ENCODE data around the gene CCDC148.
"Not testable (repeated sequence)": the region's sequence is repeated elsewhere in the genome, so short reads cannot be mapped to it uniquely, and the experiment has no call there.

Gene CCDC148

DNA sequence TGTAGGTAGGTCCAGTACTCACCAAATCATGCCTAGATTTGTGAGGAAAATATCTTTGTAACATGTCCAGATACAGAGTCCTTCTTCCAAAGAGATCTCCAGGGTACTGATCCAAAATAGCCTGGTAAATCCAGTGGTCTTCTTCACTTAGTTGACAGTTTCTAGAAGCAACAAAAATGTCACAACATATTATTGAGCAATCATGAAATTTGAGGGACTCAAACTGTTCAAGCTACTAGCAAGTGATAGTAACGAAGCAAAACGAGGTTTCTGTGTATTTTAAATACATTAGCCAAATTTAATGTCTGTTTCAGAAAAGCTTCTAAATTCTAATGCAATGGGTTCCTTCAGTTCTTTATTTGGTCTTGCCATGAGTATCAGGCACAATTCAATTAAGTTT lies 142.8 kb downstream of the CCDC148 start:
- no peak overlapping the region for H3K27ac Mint-ChIP-seq
- DNase-seq (no peak), ATAC-seq (replicated peaks) (no peak)
- no peaks in the 10 kb centered on the region for H3K9me3 Mint-ChIP-seq
- no peak overlapping the region for H3K4me3 Mint-ChIP-seq
- H3K4me1 Mint-ChIP-seq (ENCODE audit: low read depth in 2 of 2), result no peaks in the 10 kb centered on the region
- H3K36me3 Mint-ChIP-seq (ENCODE audit: insufficient read depth), result no peaks in the 10 kb centered on the region
- peaks cover 7 to 11% of the 10 kb centered on the region in 2 donors for H3K27me3 Mint-ChIP-seq

DNA sequence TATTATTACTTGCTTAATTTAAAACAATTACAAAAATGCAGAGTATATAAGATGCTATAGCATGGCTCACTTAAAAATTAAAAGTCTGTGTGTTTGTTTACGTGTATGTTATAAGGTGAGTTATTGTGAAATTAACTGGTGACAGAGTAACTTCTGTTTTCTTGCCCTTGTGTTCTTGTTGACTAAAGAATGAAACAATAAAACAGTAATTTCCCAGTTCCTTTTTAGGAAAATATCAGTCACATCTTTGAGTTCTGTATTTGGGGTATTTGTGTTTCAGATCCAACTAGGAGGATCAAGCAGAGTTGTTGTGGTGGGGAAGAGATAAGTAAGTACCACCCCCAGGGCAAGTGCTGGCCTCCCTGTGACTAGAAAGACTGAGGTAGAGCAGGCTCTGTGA lies 143.6 kb downstream of the CCDC148 start:
- DNase-seq (no peak), ATAC-seq (replicated peaks) (no peak)
- Mint-ChIP-seq H3K4me3 (no peak overlapping the region), H3K36me3 (ENCODE audit: insufficient read depth) (no peaks in the 10 kb centered on the region), H3K27me3 (peaks cover 7 to 11% of the 10 kb centered on the region in 2 donors), H3K27ac (no peak overlapping the region), H3K9me3 (no peaks in the 10 kb centered on the region), H3K4me1 (ENCODE audit: low read depth in 2 of 2) (no peaks in the 10 kb centered on the region)

DNA sequence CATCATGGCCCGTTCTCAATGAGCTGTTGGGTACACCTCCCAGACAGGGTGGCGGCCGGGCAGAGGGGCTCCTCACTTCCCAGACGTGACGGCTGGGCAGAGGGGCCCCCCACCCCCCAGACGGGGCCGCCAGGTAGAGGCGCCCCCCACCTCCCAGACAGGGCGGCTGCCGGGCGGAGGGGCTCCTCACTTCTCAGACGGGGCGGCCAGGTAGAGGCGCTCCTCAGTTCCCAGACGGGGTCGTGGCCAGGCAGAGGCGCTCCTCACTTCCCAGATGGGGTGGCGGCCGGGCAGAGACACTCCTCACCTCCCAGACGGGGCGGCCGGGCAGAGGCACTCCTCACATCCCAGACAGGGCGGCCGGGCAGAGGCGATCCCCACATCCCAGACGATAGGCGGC lies 146.1 kb downstream of the CCDC148 start:
- H3K4me1 Mint-ChIP-seq (ENCODE audit: low read depth in 2 of 2); ATAC-seq (replicated peaks): not testable (repeated sequence)

DNA sequence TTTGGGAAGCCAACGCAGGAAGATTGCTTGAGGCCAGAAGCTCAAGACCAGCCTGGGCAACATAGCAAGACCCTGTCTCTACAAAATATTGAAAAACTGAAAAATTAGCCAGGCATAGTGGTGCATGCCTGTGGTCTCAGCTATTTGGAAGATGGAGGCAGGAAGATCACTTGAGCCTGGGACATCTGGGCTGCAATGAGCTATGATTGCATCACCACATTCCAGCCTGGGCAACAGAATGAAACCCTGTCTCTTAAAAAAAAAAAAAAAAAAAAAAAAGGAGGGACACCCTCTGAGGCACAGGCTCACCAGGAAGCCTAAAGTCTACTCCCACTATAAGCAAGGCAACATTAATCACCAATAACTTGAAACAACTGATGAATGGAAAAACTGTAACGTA lies 151.1 kb downstream of the CCDC148 start:
- no peak overlapping the region for H3K4me3 Mint-ChIP-seq
- ATAC-seq (replicated peaks), result no peak
- DNase-seq, result no peak
- no peak overlapping the region for H3K27ac Mint-ChIP-seq
- no peaks in the 10 kb centered on the region for H3K4me1 Mint-ChIP-seq (ENCODE audit: low read depth in 2 of 2)
- peaks cover 0 to 3% of the 10 kb centered on the region in 2 donors for H3K9me3 Mint-ChIP-seq
- no peaks in the 10 kb centered on the region for H3K27me3 Mint-ChIP-seq
- no peaks in the 10 kb centered on the region for H3K36me3 Mint-ChIP-seq (ENCODE audit: insufficient read depth)

More for the DNA sequence above, 146.1 kb downstream of the CCDC148 start:
- not testable (repeated sequence) for H3K9me3 Mint-ChIP-seq; H3K27ac Mint-ChIP-seq; H3K27me3 Mint-ChIP-seq; H3K36me3 Mint-ChIP-seq (ENCODE audit: insufficient read depth); H3K4me3 Mint-ChIP-seq; DNase-seq

DNA sequence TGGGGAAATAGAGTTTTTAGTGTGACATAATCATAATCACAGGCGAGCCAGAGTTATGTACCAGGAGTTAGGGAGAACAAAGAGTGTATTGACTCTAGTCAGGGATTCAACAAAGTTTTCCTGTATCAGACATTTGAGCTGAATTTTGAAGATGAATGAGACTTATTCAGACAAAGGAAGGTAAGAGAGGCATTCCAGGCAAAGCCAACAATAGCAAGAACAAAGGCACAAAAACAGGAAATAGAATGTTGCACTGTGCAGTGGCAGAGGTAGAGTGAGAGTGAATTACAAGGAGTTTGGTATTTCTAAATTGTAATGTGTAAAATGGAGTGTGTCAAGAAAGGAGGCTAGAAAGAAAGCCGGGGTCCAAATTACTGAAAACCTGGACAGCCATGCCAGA lies 156.2 kb downstream of the CCDC148 start:
- no peak for ATAC-seq (replicated peaks)
- Mint-ChIP-seq H3K9me3 (no peaks in the 10 kb centered on the region), H3K4me3 (no peak overlapping the region), H3K4me1 (ENCODE audit: low read depth in 2 of 2) (no peaks in the 10 kb centered on the region), H3K36me3 (ENCODE audit: insufficient read depth) (no peaks in the 10 kb centered on the region), H3K27ac (no peak overlapping the region), H3K27me3 (no peaks in the 10 kb centered on the region)
- no peak for DNase-seq

DNA sequence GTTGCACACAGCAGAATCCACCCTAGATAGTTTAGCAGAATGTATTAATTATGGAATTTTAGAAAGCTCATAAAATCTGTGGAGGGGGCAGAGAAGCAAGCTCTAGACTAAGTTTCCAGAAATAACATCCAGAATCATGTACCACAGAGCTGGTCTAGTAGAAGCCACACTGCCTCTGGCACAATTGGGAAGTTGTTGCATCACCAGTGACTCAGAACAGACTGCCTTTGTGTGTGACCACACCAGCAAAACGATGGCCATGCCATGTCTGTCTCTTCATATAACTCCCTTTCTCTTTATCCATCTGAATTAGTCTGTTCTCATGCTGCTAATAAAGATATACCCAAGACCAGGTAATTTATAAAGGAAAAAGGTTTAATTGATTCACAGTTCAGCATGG lies 158.9 kb downstream of the CCDC148 start:
- no peaks in the 10 kb centered on the region for H3K27me3 Mint-ChIP-seq
- no peak for ATAC-seq (replicated peaks)
- no peaks in the 10 kb centered on the region for H3K9me3 Mint-ChIP-seq
- H3K4me3 Mint-ChIP-seq, result no peak overlapping the region
- no peaks in the 10 kb centered on the region for H3K4me1 Mint-ChIP-seq (ENCODE audit: low read depth in 2 of 2)
- no peak overlapping the region for H3K27ac Mint-ChIP-seq
- H3K36me3 Mint-ChIP-seq (ENCODE audit: insufficient read depth), result no peaks in the 10 kb centered on the region
- DNase-seq, result no peak

DNA sequence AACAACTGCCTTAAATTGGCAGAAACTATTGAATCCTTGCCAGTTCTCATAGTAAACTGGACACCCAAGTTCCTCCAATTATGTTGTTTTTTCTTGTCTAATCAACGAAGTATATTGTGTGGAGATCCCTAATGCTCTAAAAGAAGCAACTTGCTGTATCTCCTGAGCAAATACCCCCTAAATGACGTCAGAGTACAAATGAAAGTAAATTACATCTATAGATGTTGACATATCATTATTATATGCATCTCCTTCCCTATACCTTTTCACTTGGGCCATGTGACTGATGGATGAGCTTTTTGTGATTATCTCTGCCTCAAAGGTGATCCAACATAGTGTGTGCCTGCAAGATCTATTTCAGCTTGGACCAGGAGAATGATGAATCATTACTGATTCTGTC lies 159.4 kb downstream of the CCDC148 start:
- Mint-ChIP-seq H3K27me3 (no peaks in the 10 kb centered on the region), H3K4me1 (ENCODE audit: low read depth in 2 of 2) (no peaks in the 10 kb centered on the region), H3K36me3 (ENCODE audit: insufficient read depth) (no peaks in the 10 kb centered on the region), H3K9me3 (no peaks in the 10 kb centered on the region), H3K27ac (no peak overlapping the region), H3K4me3 (no peak overlapping the region)
- ATAC-seq (replicated peaks) (no peak), DNase-seq (no peak)

DNA sequence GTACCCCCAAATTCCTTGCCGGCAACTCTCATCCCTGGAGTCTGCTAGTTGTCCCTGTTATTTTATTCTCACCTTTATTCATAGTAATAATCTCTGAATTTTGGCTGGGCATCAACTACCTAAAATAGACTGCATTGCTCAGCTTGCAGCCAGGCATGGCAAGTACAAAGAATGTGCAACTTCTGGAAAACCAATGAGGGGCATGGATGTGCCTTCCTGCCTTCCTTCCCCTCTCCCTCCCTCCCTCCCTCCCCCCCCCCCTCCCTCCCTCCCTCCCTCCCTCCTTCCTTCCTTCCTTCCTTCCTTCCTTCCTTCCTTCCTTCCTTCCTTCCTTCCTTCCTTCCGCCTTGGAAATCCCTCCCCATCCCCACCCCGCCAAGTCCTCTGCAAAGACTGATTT lies 162.8 kb downstream of the CCDC148 start:
- Mint-ChIP-seq H3K27me3 (no peaks in the 10 kb centered on the region), H3K9me3 (no peaks in the 10 kb centered on the region), H3K4me1 (ENCODE audit: low read depth in 2 of 2) (no peaks in the 10 kb centered on the region), H3K27ac (no peak overlapping the region), H3K4me3 (no peak overlapping the region), H3K36me3 (ENCODE audit: insufficient read depth) (no peaks in the 10 kb centered on the region)
- ATAC-seq (replicated peaks) (no peak), DNase-seq (no peak)

DNA sequence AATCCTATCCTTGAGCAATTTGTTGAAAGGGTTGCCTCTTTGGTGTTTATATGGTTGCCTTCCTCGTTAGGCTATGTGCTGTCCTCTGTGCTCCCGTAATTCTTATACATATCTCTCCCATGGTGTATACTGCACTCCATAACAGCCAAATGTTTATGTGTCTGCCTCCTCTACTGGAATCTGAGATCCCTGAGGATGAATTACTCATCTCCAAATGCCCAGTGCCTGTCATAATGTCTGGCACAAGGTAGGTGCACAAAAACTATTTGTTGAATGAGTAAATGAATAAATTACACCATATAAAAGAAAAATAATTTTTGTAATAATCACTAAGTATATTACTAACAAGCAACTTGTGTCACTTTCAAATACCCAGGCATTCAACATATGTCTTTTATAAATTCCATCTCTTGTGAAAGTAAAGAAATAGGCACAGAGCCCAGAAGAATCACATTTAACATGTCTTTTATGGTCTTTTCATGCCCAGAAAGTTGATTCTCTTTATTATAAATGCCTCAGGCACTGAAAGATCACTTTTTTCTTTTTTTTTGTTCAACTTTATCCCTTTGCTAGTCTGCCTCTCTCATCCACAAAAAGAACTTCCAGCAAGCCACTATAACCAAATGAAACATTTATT lies 164.9 kb downstream of the CCDC148 start:
- H3K4me3 Mint-ChIP-seq, result no peak overlapping the region
- ATAC-seq (replicated peaks), result no peak

DNA sequence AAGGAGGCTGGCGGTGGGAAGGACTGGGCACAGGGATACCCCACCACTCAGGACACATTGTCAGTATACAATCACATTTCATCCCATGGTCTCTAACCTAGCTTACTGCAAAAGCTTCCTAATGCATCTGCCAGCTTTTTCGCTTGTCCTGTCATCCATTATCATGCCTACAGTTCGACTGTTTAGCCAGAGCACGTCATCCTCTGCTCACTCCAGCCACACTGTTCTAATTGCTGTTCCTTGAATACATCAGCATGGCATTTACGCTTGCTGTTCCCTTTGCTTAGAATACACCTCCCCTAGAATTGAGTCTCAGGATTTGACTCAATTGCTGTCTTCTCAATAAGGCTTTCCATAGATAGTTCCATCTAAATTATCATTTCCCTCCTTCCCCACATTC lies 166.3 kb downstream of the CCDC148 start:
- no peak overlapping the region for H3K4me3 Mint-ChIP-seq
- no peaks in the 10 kb centered on the region for H3K4me1 Mint-ChIP-seq (ENCODE audit: low read depth in 2 of 2)
- H3K27ac Mint-ChIP-seq, result no peak overlapping the region
- ATAC-seq (replicated peaks) (no peak), DNase-seq (no peak)
- peaks cover 0 to 6% of the 10 kb centered on the region in 2 donors for H3K27me3 Mint-ChIP-seq
- H3K9me3 Mint-ChIP-seq, result no peaks in the 10 kb centered on the region
- no peaks in the 10 kb centered on the region for H3K36me3 Mint-ChIP-seq (ENCODE audit: insufficient read depth)

More for the DNA sequence above, 164.9 kb downstream of the CCDC148 start:
- H3K27me3 Mint-ChIP-seq, result peaks cover 0 to under 1% of the 10 kb centered on the region in 2 donors
- H3K36me3 Mint-ChIP-seq (ENCODE audit: insufficient read depth), result no peaks in the 10 kb centered on the region
- no peaks in the 10 kb centered on the region for H3K9me3 Mint-ChIP-seq
- DNase-seq, result no peak
- no peak overlapping the region for H3K27ac Mint-ChIP-seq
- H3K4me1 Mint-ChIP-seq (ENCODE audit: low read depth in 2 of 2), result no peaks in the 10 kb centered on the region

DNA sequence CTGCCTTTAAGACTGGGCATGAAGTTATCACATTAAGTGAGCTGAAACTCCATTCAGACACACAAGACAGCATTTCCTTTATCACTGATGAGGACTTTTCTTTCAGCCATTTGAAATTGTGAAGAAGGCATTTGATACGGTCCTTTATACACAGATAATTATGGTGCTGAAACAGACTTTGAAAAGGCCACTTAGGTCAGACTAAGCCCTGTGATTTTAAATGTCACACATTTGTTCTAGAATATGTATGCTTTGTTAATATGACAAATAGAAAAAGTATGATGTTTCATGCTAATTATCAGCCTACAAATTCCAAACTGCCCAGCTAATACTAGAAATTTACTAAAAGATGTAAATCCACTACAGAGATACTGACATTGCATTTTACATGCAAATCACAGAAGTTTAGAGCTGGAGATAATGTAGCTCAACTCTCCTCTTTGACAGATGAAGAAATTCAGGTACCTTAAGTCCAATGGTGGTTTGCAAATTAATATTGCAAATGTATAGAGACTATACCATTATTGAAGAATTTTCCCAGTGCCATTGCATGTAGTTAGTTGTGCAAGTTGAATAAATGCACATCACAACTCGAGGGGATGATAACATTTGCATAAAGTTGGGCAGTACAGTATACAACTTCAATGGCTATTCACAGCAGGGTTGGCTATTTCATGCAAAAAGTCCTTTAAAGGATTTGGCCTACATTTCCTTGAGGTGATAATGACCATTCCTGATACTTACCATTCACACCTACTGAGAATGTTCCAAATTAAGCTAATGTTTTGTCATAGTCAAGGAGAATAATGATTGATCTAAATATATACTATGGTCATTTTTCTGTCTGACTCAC lies 179.7 kb downstream of the CCDC148 start:
- Mint-ChIP-seq H3K36me3 (ENCODE audit: insufficient read depth) (no peaks in the 10 kb centered on the region), H3K4me3 (no peak overlapping the region)

DNA sequence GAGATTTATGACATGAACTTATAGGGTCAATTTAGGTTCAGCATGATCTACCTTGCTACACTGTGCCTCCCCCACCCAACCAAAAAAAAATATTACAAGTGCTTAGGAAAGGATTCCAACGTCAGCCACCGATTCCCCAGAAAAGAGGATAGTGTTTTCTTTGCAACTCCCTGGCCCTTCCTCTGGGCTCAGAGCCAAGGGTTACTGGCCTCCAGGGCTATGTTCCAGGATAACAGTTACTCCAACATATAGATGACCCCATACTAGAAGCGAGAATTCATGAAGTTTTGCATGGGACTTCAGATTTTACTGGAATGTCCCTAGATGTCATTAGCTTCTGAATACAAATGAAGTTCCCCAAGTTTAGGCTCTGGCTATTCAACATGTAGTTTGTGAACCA lies 182.8 kb downstream of the CCDC148 start:
- Mint-ChIP-seq H3K9me3 (no peaks in the 10 kb centered on the region), H3K36me3 (ENCODE audit: insufficient read depth) (no peaks in the 10 kb centered on the region), H3K4me1 (ENCODE audit: low read depth in 2 of 2) (no peaks in the 10 kb centered on the region), H3K27ac (no peak overlapping the region), H3K27me3 (peaks cover 6 to 21% of the 10 kb centered on the region in 2 donors), H3K4me3 (no peak overlapping the region)
- no peak for DNase-seq
- ATAC-seq (replicated peaks), result no peak

More for the DNA sequence above, 179.7 kb downstream of the CCDC148 start:
- no peaks in the 10 kb centered on the region for H3K4me1 Mint-ChIP-seq (ENCODE audit: low read depth in 2 of 2)
- no peak overlapping the region for H3K27ac Mint-ChIP-seq
- ATAC-seq (replicated peaks) (no peak), DNase-seq (no peak)
- H3K27me3 Mint-ChIP-seq, result peaks cover 3 to 15% of the 10 kb centered on the region in 2 donors
- H3K9me3 Mint-ChIP-seq, result no peaks in the 10 kb centered on the region

DNA sequence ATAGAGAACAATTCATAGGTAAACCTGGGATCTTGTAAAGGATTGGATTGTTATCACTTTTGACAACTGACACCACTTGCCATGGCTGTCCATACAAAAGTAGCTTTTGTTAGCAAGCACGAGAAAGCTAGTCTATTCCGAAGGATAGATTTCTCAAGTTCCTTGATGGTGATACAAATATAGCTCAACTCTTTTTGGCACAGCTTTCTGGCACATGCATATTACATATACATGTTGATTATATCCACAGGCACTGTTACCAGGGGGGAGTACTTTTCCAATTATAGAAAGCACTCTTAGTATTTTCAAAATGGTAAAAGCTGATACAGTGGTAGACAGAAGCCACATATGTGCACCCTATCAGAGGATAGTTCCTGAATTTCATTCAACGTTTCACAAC lies 186.0 kb downstream of the CCDC148 start:
- ATAC-seq (replicated peaks) (no peak), DNase-seq (no peak)
- H3K27ac Mint-ChIP-seq, result no peak overlapping the region
- no peak overlapping the region for H3K4me3 Mint-ChIP-seq
- H3K27me3 Mint-ChIP-seq, result peaks cover 6 to 30% of the 10 kb centered on the region in 2 donors
- H3K9me3 Mint-ChIP-seq, result peaks cover 0 to 2% of the 10 kb centered on the region in 2 donors
- H3K4me1 Mint-ChIP-seq (ENCODE audit: low read depth in 2 of 2), result no peaks in the 10 kb centered on the region
- no peaks in the 10 kb centered on the region for H3K36me3 Mint-ChIP-seq (ENCODE audit: insufficient read depth)

DNA sequence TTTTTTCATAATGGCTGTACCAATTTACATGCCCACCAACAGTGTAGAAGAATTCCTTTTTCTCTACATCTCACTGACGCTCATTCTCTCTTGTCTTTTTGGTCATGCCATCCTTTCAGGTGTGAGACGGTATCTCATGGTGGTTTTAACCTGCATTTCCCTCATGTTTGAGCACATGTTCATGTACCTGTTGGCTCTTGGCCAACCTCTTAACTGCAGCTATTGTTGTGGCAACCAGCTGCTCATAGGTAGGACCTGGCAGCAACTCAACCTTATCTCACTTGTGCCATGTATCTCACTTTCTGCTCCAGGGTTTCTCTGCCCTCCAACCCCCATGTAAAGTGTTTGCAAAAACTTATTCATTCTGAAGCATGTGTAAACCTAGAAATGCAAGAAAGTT lies 187.4 kb downstream of the CCDC148 start:
- peaks cover 0 to 2% of the 10 kb centered on the region in 2 donors for H3K9me3 Mint-ChIP-seq
- ATAC-seq (replicated peaks) (no peak), DNase-seq (no peak)
- H3K27me3 Mint-ChIP-seq, result peaks cover 6 to 29% of the 10 kb centered on the region in 2 donors
- H3K36me3 Mint-ChIP-seq (ENCODE audit: insufficient read depth), result no peaks in the 10 kb centered on the region
- no peaks in the 10 kb centered on the region for H3K4me1 Mint-ChIP-seq (ENCODE audit: low read depth in 2 of 2)
- H3K4me3 Mint-ChIP-seq, result no peak overlapping the region
- no peak overlapping the region for H3K27ac Mint-ChIP-seq

Measured in effector memory CD8-positive, alpha-beta T cell (primary cell).